Middle frontal gyrus (tissue), 1 donor: ENCODE data around the gene LANCL2.
"Not testable (repeated sequence)": the region's sequence is repeated elsewhere in the genome, so short reads cannot be mapped to it uniquely, and the experiment has no call there.

Experiments used
- DNase-seq: peaks from one replicate; pipeline ENCODE4 v3.0.0-alpha.2; 2015; ENCODE audit warnings: low spot score; ENCODE audit errors: extremely low spot score

The LANCL2 gene

DNA sequence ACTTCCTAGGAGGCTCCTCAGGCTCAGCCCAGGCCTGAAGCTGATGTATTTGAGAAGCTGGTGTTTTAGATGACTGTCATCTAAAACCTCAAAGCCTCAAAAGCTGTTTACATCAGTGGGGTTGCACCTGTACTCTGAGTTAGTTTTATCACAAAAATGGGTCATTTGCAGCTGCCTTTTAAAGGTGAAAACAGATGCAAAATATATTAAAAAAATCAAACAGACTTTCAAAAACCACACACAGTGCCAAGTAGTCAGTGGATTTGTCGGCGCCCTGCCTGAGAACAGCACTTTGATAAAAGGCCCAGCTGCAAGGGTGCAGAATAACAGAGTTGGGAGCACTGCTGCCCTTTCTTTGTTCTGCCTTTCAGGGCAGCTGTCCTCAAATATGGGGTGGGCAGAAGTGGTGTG lies 104.1 kb downstream of the LANCL2 start:
- DNase-seq, result no peak

DNA sequence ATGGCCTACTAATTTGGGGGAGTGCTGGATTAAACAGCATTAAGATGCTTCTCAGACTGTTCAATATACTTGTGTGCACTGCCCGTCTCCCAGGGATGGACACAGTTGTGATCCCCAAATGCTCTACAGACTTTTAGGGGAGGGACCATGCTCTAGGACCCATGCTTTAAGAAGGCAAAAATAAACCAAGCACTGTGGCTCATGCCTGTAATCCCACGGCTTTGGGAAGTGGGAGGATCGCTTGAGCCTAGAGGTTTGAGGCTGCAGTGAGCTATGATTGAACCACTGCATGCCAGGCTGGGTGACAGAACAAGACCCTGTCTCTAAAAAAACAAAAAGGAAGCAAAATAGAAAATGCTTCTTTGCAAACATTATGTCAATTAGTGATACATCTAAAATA lies 104.6 kb downstream of the LANCL2 start:
- DNase-seq, result no peak

DNA sequence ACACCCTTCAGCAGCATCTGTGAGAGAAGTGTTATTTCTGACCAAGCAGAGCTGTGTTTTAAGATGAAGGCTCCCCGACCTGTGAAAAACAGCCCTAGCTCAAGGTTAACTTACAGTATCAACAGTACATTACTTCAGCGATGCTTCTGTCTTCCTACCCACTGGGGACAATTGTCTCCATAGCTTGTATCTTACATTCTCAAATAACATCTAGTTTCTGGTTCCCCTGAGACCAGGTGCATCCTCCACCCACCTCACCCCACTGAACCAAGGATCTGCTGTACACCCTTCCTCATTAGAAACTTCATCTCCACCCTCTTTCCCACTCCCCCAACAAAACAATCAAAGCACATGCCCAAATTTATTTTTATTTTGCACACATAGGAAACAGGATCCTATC lies 105.1 kb downstream of the LANCL2 start:
- no peak for DNase-seq

DNA sequence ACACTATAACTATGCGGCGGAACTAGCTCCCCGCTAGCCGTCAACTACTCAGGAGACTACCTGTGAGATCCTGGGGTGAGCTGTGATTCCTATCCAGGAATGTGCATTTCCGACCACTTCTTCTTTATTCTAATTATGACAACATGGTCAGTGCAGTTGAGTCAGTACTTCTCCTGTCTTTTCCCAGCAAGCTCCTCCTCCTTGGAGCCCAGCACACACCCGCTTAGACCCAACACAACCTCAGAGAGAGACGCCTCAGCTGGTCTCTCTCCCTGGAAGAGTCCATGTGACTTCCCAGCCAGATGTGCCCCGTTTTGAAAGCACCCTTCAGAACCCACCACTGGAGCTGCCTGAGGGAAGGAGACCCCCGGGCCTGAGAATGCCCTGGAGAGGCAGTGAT lies 106.5 kb downstream of the LANCL2 start:
- DNase-seq, result not testable (repeated sequence)

DNA sequence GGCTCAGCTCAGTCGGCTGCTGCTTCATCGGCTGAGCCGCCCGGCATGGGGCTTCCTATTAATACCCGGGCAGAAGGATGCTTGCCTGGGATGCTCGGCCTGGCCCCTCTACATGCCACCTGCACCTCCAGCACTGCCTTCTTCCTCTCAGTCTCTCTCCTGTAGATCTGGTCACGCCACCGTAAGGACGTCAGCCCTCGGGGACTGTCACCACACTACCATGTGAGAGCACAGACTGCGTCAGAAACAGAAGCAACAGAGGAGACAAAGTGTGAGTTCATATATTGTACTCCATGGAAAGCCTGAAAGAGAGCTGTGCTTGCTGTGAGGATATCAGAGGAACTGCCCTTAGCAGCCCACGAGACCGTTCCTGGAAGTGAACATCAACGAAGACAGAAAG lies 107.3 kb downstream of the LANCL2 start:
- not testable (repeated sequence) for DNase-seq

DNA sequence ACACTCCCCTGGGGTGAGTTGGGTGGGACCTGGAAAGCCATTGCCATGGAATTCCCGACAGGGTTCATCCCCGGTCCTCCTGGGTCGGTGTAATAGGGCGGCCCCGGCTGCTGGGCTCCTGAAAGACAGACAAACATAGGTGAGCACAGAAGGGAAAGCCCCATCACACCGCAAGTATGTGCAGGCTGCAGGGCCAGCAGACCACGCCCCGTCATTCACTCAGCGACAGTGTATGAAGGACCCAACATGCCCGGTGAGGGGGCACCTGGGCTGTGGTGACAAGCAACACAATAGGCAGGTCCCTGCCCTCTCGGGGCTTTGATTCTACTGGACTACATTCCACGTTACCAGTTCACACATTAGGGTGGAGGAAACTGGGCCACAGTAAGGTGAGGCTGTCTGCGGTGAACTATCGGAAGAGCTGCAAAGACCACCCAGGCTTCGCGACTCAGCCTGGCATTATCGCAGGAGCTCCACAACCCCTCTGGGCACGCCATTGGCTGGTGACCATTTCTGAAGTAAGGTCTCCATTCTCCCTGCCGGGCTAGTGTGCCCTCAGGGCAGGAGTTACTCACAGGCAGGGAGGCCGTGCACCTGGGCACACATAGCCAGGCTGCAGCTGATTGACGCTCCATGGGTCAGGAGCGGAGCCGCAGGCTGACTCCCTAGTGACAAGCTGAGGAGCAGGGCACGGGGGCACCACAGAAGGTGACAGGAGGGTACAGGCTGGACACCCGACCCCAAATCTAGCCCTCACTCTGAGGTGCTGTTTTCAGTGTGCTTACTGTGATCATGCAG lies 108.0 kb downstream of the LANCL2 start:
- no peak for DNase-seq

DNA sequence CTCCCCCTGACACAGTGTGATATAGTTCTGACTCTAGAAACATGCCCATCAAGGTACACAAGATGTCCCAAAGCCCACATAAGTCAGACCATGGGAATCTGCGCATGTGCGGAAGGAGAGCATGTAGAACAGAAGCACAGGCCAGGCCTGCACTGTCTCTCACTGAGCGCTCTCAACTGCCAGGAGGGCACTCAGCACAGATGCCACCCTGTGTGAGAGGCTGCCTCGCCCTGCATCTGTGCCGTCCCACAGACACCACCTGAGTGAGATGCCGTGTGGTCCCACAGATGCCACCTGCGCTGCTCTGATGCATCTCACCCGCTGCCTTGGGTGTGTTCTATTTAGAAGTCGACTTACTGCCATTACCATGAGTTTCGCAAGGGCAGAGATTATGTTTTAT lies 108.8 kb downstream of the LANCL2 start:
- DNase-seq, result no peak

DNA sequence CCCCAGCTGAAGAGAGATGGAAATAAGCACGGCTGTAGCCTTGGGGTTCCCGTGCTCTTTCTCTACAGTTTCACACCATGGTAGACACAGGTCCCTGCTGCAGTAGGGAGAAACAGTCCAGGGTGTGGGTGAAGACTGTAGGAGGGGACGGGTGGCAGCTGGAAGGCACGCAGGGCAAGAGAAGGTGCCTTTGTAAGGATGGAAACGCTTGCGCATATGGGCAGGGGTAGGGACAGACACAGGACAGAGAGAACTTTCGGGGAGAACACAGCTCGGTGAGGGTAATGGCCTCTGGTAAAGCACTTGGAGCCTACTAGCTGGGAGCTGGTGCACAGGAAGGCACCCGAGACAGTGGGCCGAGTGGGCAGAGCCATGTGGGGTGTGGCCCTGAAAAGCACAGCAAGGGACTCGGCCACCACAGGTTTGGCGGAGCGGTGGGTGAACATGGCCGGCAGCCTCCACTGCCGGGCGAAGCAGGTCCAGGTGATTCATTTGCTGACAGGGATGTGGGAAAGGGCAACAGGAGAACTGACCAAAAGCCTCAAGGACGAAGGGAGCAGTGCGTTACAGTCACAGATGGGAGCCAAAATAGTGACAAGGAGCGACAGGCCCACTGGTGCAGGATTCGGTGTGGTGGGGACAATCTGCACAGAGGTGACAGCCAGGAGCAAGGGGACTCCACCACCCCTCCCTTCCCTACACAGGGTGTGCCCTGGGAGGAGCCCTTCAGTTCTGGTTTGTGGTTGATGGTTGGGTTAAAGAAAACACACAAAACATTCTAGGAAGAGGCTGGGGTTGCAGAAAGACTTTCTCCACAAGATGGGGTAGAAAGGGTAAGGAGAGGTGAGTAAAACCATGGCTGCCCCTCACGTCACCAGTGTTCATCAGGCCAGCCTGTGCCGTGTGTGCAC lies 110.1 kb downstream of the LANCL2 start:
- DNase-seq, result no peak

DNA sequence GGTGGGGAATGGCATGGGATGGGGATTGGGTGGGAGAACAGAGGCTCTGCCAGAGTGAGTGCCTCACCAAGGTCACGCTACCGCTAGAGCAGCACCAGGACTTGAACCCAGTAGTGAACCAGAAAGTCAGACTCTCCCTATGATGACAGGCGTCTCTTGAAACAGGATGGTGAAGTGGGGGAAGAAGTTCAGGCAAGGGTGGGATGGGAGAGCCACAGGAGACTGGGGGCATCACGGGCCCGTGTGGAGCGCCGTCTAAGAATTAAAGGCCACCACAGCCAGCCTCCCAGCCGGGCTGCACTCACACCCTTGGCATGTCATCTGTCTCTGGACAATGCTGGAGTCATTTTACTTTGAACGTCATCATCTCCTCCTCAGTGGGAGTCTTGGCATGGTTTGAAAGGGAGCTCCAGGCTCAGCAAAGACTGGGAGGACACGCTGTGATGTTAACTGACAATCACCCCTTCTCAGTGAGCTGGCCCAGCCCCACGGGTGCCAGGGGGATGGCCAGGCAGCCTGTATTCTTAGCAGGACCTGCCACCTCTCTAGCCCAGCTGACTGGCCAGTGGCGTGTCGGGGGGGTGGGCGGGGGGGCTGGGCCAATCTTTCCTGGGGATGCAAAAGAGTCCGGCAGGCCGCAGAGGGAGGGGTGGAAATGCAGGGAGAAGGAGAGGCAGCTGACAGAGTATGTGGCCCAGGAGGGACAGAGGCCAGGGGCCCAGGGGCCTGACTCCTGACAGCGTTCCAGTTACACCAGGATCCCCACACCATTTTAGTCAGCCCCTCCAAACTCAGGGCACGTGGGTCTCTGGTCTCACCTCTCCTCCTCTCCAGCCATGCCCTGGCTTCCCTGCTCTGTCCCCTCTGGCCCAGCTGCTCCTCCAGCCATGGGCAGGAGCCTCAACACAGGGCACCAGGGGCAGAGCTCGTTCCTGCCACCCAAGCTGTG lies 111.0 kb downstream of the LANCL2 start:
- no peak for DNase-seq

DNA sequence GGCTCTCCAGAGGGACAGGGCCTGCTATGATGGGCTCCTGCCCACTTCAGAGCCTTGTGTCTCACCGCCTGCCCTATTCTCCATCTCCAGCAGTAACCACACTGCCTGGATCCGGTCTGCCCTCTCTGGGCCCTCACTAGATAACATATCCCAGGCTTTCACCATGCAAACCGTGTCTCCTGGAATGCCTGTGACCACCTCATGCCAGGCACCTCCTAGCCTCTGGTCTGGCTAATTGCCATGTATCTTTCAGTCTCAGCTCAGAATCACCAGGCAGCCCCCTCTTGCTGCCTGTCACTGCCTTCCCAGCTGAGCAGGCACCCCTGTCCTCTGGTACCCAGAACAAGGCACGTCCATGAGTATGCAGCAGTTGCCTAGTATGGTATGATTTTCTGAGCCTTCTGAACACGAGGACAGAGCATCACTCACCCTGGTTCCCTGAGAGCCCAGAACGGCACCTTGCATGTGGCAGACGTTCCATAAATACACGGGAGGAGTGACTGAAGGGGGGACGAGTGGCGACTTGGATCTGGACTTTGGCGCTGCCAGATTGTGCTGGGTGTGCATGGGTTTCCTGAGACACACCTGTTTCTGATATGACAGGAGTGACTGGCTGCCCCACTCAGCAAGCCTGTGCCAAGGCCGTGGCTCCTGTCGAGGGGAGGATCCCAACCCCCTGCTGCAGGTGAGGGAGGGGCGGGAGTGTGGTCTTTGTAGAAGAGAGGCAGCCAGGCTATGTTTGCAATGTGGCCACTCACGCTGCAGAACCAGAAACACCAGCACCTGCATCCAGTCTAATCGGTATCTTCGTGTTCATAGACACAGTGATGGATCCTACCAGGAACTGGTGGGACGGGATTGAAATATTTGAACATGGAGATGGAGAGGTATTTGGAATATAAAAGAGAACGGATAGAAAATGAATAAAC lies 112.0 kb downstream of the LANCL2 start:
- no peak for DNase-seq

DNA sequence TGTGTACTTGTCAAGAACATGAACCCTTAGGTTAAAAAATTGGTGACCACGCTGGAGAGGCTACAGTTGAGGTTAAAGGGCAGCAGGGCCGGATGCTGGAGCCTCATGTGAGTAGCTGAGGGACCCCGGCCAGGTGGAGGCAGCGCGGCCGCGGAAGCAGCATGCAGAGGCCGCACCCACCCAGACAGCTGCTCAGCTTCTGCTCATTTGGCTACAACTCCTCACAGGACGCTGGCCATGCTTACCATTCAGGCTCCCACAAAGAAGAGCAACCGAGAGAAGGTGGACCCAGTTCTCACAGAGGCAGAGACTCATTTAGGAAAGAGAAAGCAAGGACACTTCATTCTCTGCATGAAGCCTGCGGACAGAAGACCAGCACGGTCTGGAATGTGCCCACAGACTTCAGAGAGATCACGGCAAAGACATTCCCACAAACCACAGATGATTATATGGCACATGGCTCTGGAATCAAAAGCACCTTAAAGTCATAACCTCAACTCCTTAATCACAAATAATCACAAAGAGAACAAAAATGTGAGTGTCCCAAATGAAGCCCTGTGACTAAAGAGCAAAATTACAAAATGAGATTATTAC lies 112.7 kb downstream of the LANCL2 start:
- DNase-seq, result no peak

DNA sequence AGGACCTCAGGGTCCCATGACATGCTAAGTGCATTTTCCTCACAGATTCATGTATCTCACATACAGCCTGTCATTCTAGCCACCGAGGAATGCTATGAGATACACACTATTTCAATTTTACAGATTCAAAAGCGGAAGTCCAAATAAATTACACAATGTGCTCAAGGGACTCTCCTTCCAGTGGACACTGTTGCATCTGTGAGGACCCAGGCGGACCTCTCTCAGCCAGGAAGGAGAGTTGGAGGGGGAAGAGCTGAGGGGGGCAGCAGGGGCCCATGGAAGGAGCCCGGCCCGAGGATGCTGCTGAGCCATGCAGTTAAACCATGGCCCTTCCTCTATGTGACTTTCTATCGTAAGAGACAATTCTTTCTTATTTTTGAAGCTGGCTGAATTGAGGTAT lies 113.6 kb downstream of the LANCL2 start:
- no peak for DNase-seq

DNA sequence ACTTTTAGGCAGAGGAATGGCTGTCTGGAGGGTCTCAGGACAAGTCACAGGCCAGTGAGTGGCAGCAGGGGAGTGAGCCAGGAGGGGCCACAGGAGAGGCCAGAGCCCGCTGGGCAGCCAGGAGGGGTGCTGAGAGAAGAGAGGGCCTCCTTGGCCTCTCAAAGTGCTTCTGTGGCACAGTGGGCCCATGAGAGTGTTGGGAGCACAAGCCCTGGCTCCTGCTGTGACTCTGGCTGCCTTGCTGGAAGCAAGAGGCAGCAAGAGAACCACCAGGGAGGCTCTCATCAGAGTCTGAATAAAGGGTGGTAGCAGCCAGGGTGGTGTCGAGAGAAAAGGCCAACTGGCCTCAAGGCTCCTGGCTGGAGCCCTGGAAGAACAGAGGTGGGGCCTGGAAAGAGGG lies 116.0 kb downstream of the LANCL2 start:
- no peak for DNase-seq

DNA sequence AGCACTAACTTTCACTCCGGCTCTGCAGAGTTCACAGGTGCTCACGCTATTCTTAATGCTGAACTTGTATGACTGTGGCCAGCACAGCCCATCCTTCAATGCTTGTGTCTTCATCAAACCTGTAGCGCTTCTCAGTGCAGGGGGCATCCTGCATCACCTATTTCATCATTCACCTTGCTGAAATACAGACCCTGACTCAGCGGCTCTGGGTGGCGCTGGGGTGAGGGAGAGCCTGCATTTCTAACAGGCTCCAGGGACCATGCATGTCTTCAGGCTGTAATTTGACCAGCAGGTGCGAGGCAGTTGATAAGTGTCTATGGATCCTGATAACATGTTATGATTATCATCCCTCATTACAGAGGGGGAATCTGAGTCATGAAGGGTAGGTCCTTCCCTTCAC lies 117.9 kb downstream of the LANCL2 start:
- no peak for DNase-seq
